ENCODE results near the gene TEX38.
A peak's percentile ranks its signal among the peaks of the same experiment; 100 is the strongest.
"Not testable (repeated sequence)": the region's sequence is repeated elsewhere in the genome, so short reads cannot be mapped to it uniquely, and the experiment has no call there.

Gene TEX38

DNA sequence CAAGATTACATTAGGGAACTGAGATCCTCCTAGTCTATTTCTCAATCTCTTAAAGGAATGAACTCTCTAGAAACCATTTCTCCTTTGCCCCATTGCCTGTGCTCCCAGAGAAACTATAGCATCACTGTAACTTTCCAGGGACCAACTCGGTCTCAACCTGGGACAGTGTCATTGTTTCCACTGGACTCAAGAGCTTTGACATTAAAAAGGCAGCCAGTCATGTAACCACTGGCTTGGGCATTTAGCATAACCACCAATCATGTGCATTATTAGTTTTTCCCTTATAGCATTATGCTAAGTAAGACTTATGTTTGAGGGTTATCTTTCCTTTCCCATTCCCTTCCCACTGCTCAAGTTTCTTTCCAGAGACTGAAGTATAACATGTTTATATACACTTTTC, 18.2 kb downstream of the TEX38 start:
- DNase-seq = no peak

- no peak for DNase-seq
These were observed 19.3 kb downstream of the TEX38 start for GRCh38 chr1:46690931-46691421.

DNA sequence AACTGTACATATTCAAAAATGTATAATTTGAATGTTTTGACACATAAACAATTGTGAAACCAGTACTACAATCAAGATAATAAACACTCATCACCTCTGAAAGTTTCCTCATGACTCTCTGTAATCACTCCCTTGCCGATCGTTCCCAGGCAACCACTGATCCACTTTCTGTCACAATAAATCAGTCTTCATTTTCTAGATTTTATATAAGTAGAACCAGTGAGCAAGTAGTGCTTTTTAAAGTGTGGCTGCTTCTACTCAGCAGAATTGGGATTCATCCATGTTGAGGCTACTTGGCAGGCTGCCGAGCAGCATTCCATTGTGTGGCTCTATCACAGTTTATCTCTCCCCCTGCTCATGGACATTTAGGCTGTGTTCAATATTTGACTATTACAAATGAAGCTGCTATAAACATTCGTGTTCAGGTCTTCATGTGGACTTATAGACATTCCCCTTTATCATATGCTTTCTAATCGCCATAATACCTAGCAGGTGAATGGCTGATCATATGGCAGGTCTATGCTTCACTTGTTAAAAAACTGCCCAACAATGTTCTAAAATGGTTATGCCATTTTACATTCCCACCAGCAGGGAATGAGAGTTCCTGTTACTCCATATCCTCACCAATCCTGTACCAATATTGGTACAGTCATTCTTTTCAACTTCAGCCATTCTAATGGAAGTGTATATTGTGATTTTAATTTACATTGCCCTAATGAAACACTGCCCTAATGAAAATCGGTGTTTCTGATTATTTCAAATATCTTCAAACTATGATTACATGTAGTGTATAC, 20.5 kb downstream of the TEX38 start:
- no peak for DNase-seq

- DNase-seq = no peak
These were observed 21.4 kb downstream of the TEX38 start for GRCh38 chr1:46692811-46693770.

- not testable (repeated sequence) for DNase-seq
These were observed 23.0 kb downstream of the TEX38 start for GRCh38 chr1:46694676-46695075.

- DNase-seq = no peak
These were observed 25.4 kb downstream of the TEX38 start for GRCh38 chr1:46697053-46697452.

DNA sequence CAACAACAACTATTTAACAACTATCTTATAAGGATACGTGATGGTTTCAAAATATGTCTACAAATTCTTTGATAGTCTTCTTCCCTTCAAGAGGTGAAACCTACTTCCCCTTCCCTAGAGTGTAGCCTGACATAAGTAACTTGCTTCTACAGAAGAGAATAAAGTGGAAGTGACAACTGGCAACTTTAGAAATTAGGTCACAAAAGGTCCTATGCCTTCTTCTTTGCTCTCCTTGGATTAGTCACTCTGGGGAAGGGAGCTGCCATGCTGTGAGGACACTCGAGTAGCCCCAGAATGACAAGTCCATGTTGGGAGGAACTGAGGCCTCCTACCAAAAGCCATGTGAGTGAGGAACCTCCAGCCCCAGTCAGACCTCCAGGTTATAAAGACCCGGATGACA, 28.0 kb downstream of the TEX38 start:
- no peak for DNase-seq

DNA sequence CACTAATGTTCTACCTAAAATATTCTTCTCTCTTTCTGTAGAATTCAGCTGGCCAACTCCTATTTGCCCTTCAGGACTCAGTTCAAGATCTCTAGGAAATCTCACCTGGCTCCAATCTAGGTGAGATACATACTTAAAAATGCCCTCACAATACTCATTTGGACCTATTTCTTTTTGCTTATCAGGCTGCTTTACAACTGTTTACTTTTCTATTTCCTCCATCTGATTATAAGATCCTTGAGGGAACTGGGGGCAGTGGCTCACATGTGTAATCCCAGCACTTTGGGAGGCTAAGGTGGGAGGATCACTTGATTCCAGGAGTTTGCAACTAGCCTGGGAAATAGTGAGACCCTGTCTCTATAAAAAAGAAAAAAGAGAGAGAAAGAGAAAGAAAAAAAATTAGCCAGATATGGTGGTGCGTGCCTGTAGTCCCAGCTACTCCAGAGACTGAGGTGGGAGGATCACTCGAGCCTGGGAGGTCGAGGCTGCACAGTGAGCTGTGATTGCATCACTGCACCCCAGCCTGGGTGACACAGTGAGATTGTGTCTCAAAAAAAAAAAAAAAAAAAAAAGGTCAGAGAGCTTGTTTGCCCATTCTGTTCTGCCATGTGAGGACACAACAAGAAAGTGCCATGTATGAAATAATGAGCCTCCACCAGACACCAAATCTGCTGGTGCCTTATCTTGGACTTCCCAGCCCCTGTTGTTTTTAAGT, 32.4 kb downstream of the TEX38 start:
- DNase-seq = no peak

DNA sequence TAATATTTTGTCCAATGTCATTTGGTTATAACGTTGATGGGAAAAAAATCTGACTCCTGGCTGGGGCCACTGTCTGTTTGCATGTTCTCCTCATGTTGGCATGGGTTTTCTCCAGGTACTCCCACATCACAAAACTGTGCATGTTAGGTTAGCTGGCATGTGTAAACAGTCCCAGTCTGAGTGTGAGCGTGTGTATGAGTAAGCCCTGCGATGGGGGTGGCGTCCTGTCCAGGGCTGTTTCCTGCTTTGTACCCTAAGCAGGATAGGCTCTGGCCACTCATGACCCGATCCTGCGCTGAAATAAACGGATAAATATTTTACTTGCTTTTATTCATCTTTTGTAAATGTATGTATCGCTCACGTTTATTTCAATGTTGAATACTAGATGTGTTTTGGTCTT, 33.8 kb downstream of the TEX38 start:
- no peak for DNase-seq

DNA sequence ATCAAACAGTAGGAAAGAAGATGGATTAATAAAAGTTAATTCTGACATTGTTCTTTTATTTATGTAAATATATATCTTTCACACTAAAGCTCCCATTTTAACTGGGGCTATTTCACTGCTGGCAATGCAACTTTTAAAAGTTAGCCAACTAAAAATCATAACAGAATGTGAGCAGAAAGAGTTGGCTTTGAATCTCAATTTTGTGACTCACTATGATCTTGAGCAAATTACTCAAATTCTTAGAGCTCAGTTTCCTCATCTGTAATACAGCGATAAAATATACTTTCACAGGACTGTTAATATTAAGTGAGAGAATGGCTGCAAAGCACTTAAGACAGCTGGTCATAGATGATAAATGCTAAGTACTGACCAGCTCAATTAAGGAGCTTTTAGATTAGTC, 36.5 kb downstream of the TEX38 start:
- DNase-seq = no peak

- DNase-seq = peak; percentile 28
These were observed 43.3 kb downstream of the TEX38 start for GRCh38 chr1:46714976-46715375.

DNA sequence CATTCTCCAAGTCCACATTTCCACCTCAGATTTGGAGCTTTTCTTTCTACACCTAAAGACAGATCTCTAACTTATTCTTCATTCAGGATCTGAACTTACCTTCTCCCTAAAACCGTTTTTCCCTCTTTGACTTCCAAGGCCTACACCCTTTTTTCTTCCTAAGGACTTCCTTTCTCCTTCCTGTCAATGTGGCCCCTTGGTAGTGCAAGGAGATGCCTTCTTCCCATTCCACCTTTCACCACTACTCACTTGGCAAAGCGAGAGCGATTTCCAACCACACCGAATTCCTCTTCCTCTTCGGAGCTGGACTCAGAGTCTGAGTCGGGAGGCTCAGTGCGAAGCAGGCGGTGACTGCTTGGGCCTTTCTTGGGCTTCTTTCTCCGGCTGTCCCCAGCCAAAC, 46.0 kb downstream of the TEX38 start:
- DNase-seq = no peak

GRCh38 chr1:46718340-46718726, 46.7 kb downstream of the TEX38 start:
- DNase-seq = peak; percentile 23

DNA sequence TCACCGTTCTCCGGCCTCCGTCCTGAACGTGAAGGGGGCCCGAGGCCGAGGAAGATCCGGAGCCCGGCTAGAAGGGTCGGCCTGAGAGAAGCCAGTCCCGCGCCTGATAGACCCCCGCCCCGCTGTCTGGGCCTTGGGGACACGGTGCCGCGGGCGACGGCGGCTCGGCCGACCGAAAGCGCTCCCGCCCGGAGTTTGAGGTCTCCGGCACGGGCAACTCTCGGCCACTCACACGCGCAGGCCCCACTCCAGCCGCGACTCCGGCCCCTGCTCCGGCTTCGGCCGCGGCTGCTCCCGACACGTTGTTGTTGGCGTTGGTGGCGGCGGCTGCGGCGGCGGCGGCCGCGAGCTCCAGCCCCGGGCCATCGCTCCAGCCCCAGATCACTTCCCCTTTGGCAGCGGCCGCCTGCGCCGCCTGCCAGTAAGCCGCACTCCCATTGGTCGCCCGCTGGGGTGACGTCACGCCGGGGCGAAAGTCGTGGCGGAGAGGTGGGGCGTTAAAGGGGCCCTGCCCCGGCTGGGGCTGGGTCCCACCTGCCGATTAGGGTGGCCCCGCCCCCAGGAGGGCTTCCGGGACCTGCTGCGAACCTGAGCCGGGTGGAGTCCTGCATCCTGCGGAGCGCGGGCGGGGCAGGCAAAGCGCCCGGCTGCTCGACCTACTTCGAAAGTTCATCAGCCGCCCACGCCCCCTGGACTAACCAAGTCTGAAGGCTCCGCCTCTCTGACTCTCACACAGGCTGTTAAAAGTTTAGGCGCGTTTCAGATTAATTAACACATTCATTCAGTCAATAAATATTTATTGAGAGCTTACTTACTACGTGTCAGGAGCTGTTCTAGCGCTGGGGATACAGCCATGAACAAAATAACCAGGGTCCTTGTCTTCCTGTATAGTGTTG, 47.3 kb downstream of the TEX38 start, which contains the start of gene EFCAB14:
EFCAB14 (minus strand) TSS at position 388 of the 896 bp plus-strand sequence. CDS start 1,027 bp downstream, outside the sequence.
- peak; percentile 97 for DNase-seq

- peak; percentile 25 for DNase-seq
These were observed 48.0 kb downstream of the TEX38 start for GRCh38 chr1:46719689-46720088.

DNA sequence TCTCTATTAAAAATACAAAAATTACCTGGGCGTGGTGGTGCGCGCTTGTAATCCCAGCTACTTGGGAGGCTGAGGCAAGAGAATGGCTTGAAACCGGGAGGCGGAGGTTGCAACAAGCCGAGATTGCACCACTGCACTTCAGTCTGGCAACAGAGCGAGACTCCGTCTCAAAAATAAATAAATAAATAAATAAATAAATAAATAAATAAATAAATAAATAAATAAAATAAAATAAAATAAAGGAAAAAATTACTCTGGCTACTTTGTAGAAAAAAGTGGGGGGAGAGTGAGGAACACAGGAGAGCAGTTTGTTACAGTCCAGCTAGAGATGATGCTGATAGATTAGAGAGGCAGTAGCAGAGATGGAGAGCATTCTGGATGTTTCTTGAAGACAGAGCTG, 48.7 kb downstream of the TEX38 start:
- DNase-seq = not testable (repeated sequence)

- no peak for DNase-seq
These were observed 49.5 kb downstream of the TEX38 start for GRCh38 chr1:46721204-46721603.

DNA sequence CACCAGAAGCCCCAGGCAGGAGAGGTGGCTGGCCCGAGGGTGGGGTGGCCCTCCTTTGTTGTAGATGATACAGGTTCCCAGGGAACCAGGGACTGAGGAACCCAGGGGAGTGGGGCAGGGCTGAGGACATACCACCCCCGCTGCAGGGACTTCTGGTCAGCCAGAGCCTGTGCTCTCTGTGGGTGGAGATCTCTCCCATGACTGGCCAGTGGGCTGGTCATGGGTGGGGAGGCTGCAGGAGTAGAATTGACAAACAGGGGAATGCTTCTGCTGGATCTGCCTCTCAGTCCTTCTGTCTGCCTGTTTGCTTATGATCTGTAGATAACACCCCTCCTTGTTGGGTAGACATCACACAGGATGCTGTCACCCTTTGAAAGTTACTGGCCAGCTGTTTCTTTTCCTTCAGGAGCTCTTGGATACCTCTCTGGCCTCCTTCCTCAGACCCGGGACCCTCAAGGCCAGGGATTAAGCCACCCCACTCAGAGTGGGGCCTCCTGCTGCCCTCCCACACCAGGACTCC, 50.1 kb downstream of the TEX38 start:
- DNase-seq = no peak

Data from hematopoietic multipotent progenitor cell treated with erythropoietin and hydrocortisone succinate and interleukin-3 and kit ligand, for 6 days (in vitro differentiated cells).